GM21515 (cell line): ENCODE measurements around the gene CTDP1.
"Not testable (repeated sequence)": the region's sequence is repeated elsewhere in the genome, so short reads cannot be mapped to it uniquely, and the experiment has no call there.

Experiments
- ATAC-seq: cut with Tn5 transposase; IDR thresholded peaks from one replicate; pipeline ENCODE4 v1.9.1; 2021; ENCODE audit not compliant: unreplicated experiment

CTDP1 gene

DNA sequence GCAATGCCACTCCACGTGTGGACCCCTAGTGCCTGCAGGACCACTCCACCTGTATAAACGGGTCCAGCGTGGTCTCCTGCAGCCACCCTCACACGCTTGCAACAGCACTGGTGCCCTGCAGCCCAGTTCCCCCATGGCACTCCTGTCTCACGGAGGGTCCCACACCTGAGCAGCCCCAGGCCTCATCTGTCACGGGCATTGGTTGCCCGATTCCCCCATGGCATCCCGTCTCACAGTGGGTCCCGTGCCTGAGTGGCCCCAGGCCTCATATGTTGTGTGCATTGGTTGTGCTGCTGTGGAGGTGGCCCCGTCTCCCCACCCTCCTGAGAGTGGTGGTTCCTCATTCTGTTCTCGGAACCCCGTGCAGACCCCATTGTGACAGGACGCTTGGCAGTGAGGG is 43.4 kb downstream of the CTDP1 start:
- no peak for ATAC-seq

DNA sequence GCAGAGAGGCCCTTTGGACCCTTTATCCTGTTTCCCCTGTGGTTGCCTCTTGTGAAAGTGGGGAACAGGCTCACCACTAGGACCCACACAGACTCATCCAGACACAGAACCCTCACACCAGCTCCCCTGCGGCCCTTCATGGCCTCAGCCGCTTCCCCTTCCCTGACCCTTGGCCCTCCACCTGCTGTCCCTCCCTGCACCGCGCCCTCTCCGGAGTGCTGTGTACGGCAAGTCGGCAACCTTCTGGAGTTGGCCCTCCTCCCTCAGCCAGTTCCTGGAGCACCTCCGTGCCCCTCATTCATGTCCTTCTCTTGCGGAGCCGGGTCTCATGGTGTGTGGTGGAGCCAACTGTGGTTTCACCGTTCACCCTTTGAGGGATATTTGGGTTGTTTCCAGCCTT is 44.0 kb downstream of the CTDP1 start:
- no peak for ATAC-seq

DNA sequence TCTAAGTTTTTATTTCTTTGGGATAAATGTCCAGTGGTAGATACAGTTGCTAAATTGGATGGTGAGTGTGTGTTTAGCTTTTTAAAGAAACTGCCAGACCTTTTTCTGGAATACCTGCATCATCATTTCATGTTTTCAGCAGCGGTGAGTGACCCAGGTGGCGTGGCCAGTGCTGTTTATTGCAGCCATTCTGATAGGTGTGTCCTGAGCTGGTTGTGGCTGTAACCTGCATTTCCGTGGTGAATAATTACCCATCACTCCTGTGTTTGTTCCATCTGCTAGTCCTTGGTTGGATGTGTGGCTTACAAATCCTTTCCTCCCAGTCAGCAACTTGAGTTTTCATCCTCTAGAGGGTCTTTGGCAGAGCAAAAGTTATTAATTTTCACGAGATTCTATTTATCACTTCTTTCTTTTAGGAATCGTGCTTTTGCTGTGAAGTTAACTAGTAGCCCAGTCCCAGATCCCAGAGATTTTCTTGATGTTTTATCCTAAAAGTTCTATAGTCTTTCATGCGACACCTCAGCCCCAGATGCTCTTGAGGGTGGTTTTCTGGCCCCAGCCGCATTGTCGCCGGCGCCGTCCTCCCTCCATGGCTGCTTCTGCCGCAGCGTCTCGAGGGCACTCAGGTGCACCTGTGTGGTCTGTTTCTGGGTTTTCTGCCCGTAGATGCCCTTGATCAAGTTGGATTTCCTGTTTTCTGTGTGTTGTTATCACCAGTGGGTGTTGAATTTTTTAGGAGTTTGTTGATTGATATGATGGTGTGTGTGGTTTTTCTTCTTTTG is 44.9 kb downstream of the CTDP1 start:
- ATAC-seq, result no peak

GRCh38 chr18:79725486-79725885 is 45.9 kb downstream of the CTDP1 start:
- ATAC-seq, result no peak

DNA sequence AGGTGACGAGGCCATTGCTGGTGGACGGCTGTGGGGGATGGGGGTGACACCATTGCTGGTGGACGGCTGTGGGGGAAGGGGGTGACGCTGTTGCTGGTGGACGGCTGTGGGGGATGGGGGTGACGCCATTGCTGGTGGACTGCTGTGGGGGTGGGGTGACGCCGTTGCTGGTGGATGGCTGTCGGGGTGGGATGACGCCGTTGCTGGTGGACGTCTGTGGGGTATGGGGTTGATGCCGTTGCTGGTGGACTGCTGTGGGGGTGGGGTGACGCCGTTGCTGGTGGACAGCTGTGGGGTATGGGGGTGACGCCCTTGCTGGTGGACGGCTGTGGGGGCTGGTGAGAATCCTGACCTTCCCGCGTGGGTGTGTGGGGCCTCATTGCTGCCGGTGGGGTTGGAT is 47.1 kb downstream of the CTDP1 start:
- ATAC-seq, result no peak

DNA sequence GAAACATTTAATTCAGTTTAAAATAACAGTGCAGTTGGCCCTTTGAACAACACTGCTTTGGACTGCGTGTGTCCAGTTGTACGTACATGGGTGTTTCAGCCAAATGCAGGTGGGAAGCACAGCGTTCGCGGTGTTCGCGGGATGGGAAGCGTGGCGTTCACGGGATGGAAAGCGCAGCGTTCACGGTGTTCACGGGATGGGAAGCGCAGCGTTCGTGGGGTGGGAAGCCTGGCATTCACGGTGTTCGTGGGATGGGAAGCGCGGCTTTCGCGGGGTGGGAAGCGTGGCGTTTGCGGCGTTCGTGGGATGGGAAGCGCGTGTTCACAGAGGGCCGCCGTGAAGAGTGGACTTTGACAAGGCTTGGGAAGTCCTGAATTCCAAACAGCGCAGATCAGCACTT is 47.6 kb downstream of the CTDP1 start:
- no peak for ATAC-seq

DNA sequence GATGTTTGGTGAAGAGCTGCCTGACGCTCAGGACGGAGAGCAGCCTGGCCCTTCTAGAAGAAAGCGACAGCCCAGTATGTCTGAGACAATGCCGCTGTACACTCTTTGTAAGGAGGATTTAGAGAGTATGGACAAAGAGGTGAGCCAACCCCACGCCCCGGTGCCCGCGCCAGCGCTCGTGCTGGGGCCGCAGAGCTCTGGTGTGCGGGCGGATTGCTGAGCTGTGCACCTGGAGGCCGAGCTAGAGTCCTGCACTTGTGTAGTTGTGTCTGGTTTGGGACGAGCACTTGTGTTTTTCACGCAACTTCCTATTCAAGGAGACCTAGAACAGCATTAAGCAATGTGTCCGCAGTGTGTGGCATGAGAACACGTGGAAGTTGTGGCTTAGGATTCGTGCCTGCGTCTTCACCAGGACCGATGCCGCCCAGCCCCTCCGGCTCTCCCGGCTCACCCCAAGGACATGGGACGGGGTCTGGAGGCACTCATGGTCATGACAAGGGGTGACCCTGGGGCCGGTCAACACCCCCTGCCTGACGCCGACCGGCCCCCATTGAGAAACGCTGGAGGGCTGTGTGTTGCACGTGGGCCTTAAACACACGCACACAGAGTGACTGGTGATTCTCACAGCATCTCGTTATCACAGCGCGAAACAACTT is 49.5 kb downstream of the CTDP1 start:
- ATAC-seq, result no peak

DNA sequence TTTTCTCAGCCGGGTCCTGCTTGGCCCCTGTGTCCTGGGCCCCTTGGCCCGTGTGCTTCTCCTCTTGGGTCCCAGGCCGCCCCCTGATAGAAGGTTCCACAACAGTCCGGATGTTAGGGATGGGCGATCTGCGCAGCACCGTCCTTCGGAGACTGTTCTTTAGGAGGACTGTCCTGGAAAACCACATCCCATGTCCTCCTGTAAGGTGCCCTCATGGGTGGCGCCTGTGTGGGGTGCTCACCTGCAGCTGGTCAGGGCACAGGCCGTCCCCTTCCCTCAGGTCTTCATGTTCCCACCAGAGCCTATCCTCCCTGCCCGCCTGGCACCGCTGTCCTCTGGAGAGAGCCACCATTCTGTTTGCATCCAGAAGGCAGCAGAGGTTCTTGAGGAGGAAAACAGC is 50.0 kb downstream of the CTDP1 start:
- ATAC-seq, result no peak

GRCh38 chr18:79730804-79731203 is 51.2 kb downstream of the CTDP1 start:
- ATAC-seq, result no peak

DNA sequence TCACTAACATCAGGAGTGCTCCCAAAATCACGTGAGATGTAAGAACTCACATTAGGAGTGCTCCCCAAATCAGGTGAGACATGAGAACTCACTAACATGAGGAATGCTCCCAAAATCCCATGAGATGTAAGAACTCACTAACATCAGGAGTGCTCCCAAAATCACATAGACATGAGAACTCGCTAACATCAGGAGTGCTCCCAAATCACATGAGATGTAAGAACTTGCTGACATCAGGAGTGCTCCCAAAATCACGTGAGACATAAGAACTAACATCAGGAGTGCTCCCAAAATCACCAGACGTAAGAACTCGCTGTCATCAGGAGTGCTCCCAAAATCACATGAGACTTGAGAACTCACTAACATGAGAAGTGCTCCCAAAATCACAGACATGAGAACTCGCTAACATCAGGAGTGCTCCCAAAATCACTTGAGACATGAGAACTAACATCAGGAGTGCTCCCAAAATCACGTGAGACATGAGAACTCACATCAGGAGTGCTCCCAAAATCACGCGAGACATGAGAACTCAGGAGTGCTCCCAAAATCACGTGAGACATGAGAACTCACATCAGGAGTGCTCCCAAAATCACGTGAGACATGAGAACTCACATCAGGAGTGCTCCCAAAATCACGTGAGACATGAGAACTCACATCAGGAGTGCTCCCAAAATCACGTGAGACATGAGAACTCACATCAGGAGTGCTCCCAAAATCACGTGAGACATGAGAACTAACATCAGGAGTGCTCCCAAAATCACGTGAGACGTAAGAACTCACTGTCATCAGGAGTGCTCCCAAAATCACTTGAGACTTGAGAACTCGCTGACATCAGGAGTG is 52.5 kb downstream of the CTDP1 start:
- ATAC-seq, result not testable (repeated sequence)

DNA sequence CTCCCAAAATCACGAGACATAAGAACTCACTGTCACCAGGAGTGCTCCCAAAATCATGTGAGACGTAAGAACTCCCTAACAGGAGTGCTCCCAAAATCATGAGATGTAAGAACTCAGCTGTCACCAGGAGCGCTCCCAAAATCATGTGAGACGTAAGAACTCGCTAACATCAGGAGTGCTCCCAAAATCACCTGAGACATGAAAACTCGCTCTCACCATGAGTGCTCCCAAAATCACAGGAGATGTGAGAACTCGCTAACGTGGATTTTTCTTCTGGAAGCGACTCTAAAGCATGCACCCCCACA is 53.1 kb downstream of the CTDP1 start:
- ATAC-seq, result no peak

GRCh38 chr18:79733135-79733701 is 53.6 kb downstream of the CTDP1 start:
- ATAC-seq, result no peak

- ATAC-seq, result no peak
Observed at GRCh38 chr18:79733986-79734770, 54.6 kb downstream of the CTDP1 start.

GRCh38 chr18:79735071-79735980 is 55.7 kb downstream of the CTDP1 start:
- ATAC-seq, result no peak

- ATAC-seq, result no peak
Observed at GRCh38 chr18:79736230-79736629, 56.6 kb downstream of the CTDP1 start.

DNA sequence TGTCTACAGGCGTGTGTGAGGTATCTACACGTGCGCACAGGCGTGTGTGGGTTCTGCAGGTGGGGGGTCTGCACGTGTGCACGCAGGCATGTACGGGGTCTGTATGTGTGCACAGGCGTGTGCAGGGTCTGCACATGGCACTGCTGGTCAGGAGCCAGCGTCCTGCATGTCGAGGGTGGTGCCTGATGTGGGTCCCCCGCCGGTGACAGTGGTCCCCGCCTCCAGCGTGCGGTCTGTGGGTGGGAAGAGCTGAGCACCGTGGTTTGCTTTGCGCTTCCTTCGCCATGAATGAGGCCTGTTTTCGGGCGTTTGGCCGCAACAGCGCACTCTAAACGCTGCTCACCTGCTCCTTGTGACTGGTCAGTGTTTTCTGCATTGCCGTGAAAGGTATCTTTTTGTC is 57.2 kb downstream of the CTDP1 start:
- no peak for ATAC-seq

- ATAC-seq, result no peak
Observed at GRCh38 chr18:79737426-79737825, 57.8 kb downstream of the CTDP1 start.

DNA sequence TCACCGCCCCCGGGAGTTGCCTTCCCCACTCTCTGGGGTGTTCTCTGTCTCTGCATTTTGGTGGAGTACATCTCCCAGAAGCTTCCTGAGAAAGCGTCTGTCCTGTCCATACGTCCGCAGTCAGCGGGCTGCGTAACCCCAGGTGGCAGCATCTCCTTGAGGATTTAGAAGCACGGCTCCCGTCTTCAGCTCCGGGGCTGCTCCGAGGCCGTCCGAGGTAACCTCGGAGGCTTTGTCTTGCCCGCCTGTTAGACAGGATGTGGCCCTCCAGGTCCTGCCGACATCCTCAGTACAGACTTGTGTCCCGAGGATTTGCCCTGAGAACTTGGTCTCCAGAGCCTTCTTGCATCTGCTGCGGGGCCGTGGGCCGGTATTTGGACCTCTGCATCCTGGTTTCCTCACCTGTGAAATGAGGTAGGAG is 58.4 kb downstream of the CTDP1 start:
- ATAC-seq, result no peak

DNA sequence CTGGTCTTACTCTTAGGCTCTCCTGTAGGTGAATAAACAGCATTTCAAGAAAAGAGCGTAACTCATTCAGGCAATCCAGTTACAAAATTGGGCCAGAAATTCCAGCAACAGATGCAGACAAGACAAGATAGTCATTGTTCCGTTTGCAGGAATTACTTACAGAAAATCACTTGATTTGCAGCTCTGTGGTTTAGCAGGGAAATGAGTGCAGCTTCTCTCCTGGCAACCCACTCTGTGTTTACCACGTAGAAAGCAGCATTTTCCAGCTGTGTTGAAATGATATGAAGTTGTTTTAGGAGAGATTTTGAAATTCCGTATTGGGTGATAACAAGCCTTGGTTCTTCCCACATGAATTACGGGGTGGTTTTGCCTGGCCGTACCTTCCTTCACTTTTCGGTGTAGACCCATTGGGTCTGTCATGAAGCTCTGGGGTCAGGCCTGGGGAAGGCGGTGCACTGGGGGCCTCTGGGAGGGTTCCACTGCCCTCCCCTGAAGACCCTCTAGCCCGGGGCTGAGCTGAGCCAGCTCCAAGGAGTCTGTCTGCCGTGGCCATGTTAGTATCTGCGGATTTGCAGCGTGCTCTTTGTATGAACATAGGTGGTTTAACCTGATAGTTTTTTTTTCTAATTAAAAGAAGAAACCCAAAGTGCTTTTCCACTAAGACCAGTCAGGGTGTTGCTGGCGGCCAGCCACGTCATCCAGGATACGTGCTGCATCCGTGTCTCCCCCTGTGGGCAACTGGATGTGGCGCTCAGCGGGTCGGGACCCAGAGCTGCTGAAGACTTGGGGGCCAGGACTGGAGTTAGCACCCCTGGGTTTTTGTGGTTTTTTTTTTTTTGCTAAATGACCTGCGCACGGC is 59.2 kb downstream of the CTDP1 start:
- ATAC-seq, result no peak
